COLO668 (cell line): ENCODE measurements around the gene PBX1.

ENCODE experiments used
- DNase-seq: peaks from one replicate; lab custom pipeline; 2025; ENCODE audit not compliant: unreplicated experiment; lab: John Stamatoyannopoulos, UW

Gene PBX1

GRCh38 chr1:164716992-164717703 is 158.2 kb downstream of the PBX1 start:
- peak; percentile 29 for DNase-seq

DNA sequence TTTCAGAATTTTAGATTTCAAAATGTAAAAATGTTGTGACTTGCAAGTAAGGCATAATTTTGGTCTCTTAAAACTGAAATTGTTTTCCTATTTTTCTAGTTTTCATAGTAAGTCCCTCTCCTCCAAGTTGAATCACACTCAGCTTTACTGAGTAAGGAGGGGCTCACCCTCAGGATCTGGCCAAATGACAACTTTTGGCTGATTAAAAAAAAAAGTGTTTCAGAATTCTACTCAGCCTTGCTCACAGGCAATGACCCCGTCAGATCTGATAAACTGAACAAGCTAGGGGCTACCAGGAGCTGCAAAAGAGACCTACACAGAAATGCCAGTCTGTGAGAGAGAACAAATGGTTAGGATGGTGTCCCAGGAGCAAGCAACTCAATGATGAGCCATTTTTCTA is 159.8 kb downstream of the PBX1 start:
- DNase-seq, result no peak

GRCh38 chr1:164719676-164720439 is 160.9 kb downstream of the PBX1 start:
- DNase-seq, result peak; percentile 24

DNA sequence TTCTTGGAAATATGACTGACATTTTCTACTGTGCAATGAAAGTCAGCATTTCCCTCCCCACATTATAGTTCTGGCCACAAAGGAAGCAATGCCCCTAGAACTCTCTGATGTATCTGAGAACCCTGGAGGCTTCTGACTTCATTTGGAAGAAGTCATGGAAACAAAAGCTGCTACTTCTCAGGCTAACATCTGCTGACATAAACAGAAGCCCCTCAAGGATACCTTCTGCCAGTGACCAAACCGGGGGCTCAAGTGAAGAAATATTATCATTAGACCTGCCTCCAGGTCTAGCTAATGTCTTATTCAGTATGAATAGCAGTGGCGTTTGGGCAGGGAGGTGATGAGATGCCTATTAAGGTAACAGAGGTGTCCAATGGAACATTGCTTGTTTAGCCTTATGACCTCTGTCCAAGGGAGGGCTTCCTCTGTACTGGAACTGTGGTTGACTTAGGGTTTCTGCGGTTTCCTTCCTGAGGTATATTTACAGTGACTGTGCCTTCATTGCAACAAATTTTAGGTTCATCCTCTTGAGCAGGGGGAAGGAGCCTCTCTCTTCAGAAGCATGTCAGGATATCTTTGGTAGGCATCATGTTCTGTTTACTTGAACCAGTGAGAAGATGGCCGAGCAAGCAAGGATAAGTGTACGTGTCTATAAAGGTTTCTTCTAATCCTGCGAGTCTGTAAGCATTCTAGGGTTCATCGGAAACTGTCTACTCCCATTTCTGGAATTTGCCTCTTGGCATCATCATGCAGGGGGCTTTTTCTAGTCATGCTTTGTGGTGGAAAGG is 161.7 kb downstream of the PBX1 start:
- no peak for DNase-seq

DNA sequence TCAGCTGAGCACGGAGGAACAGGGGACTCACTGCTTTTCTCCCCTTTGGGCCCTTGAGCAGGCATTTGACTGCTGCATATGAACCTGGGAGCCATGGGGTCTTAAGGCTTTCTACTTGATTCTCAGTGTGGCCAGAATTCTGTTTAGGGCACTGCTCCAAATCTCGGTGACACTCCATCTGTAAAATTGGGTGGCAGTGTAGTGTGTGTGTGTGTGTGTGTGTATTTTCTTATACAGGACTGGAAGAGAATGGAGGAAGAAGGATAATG is 162.2 kb downstream of the PBX1 start:
- DNase-seq, result no peak

- peak; percentile 22 for DNase-seq
Measured at GRCh38 chr1:164723296-164723798, 164.4 kb downstream of the PBX1 start.

GRCh38 chr1:164725401-164725800 is 166.4 kb downstream of the PBX1 start:
- DNase-seq, result no peak

DNA sequence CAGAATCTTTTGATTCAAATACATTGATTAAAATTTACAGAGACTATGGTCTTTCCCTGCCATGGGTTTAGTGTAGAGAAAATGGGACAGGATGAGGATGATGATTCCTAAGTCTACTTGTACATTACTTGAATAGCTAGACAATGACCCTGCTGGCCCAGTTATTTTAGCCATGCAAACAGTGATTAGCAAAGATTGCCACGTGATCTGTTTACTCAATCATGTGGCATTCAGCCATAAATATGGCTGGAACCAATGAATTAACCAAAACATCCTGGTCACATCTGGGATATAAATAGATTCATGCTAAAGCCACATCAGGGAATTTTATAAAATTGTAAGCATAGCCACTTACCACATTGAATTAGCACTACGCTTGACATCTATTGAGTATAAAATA is 167.3 kb downstream of the PBX1 start:
- DNase-seq, result no peak

GRCh38 chr1:164728719-164729118 is 169.7 kb downstream of the PBX1 start:
- no peak for DNase-seq

- DNase-seq, result no peak
Measured at GRCh38 chr1:164731161-164731876, 172.3 kb downstream of the PBX1 start.

GRCh38 chr1:164733070-164733469 is 174.1 kb downstream of the PBX1 start:
- no peak for DNase-seq

GRCh38 chr1:164733734-164734133 is 174.8 kb downstream of the PBX1 start:
- no peak for DNase-seq

GRCh38 chr1:164735315-164736052 is 176.5 kb downstream of the PBX1 start:
- peak; percentile 51 for DNase-seq

DNA sequence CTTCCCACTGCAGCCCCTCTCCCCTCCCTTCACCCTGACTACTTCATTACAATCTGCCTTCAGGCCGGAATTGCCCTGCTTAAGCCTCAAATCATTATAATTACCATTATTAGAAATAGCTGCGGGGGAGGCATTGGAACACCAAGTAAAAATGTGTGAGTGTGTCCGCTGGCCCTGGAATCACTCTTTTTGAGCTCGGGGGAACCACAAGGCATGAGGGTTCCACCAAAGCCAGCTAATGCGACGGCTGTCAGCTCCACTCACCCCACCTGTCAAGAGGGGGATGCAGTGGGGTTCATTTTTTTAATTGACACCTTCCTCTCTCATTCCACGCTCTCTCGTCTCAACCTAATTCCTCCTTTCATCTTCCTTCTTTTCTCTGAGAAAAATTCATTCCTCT is 177.2 kb downstream of the PBX1 start:
- no peak for DNase-seq

- DNase-seq, result no peak
Measured at GRCh38 chr1:164739189-164739588, 180.2 kb downstream of the PBX1 start.

DNA sequence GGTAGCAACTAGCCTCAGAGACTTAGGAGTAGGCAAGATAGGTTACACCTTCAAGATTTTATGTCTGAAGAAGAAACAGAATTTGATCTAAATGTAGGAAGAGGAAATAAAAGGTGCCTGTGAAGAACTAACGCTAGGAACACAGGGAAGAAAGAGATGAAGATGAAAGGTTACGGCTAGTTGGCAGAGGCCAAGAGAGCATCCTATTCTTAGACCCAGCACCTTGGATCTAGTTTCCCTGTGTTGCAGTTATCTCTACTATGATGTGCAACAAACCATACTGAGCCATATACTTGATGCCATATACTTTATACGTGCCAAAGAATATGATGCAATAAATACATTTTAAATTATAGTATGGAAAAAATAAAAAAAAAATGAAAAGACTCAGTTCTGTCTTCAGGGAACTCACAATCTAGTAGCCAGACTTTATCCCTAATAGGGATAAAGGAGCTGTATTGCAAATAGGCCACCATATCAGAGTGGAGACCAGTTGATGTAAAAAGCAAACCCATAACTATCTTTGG is 181.1 kb downstream of the PBX1 start:
- no peak for DNase-seq

DNA sequence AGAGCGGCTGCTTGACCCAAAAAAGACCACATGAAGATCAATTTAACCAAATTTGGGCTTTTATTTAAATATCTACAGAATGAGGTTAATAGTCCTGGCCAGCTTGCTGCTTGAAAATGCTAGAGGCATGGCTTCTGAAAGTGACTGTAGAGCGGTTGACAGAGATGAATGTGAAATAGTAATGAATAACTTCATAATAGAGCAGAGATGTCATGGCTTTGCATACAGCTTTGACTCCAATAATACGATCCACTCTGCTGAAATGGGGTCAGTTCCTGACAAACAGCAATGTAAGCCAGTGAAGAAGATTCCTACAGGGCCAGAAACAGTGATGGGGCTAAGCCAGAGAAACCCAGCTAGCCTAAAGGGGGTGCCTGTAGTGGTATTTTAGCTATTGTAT is 183.8 kb downstream of the PBX1 start:
- DNase-seq, result no peak

DNA sequence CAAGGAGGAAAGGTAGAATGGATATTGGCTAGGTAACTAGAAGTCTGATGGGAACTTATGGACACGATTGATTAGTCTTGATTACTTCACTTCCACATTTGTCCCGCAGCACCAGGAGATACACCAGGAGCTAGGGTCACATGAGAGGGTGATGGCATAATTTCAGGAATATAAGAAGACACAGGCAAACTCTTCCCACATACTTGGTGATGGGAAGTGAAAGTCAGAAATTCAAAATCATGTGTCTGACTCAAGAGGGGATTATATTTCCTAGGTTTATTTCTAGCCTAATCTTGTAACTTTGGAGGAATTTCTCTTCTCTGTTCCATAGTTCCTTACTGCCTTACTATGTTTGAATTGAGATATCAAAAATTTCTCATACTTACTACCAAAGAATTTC is 185.0 kb downstream of the PBX1 start:
- DNase-seq, result no peak

- no peak for DNase-seq
Measured at GRCh38 chr1:164745736-164746135, 186.8 kb downstream of the PBX1 start.

- no peak for DNase-seq
Measured at GRCh38 chr1:164746632-164747031, 187.6 kb downstream of the PBX1 start.
